GM19240 (cell line): Measurements from ENCODE around the gene DCLK1.
"Not testable (repeated sequence)": the region's sequence is repeated elsewhere in the genome, so short reads cannot be mapped to it uniquely, and the experiment has no call there.

Experiments used
- DNase-seq: peaks from one replicate; pipeline ENCODE4 v3.0.0; 2011; ENCODE audit warnings: low spot score; ENCODE audit not compliant: insufficient read length

Gene DCLK1

GRCh38 chr13:35984776-35985453, 146.3 kb downstream of the DCLK1 start:
- no peak for DNase-seq

- no peak for DNase-seq
These were observed 146.9 kb downstream of the DCLK1 start for GRCh38 chr13:35984287-35984686.

- DNase-seq: not testable (repeated sequence)
These were observed 147.5 kb downstream of the DCLK1 start for GRCh38 chr13:35983703-35984102.

DNA sequence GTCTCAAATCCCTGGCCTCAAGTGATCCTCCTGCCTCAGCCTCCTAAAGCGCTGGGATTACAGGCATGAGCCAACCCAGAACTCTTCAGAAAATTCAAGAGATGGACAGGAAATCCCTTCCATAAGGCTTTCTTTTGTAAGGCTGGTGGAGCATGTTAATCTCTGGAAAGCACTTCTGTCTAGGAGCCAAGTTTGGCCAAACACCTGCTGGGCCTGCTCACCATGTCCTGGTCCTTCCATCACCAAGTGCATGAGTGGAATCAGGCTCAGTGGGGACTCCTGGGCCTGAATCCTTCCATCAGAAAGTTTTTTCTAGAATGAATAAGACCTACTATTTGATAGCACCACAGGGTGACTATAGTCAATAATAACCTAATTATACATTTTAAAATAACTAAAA, 148.0 kb downstream of the DCLK1 start:
- DNase-seq: no peak

- DNase-seq: no peak
These were observed 151.7 kb downstream of the DCLK1 start for GRCh38 chr13:35979361-35979951.

DNA sequence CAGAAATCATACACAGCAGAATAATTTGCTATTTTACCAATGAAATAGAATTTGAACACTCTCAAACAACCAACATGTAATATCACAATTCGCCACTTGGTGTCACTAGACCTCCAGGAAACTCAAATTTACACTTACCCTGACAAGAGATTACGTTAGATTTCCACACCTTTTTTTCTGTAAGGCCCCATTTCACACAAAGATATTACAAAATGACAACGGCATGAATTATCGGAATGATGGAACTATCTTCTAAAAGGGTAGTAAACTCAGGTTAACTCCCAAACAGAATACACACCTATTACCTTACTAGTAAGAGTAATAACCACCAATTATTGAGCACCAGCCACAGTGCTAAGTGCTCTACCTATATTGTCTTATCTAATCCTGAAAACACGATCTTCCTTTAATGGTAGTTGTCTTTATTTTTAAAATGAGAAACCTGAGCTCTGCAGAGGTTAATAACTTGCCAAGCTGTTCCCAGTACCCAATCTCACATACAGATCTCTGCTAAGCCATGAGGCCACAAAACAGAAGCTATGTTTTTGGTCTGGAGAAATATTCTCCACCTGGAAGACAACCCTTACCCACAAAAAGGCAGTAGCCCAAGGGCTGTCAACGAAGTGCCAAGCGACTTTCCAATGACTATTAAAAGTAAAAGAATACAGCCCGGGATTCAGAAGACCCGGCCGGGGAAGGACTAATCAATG, 152.4 kb downstream of the DCLK1 start:
- DNase-seq: peak; percentile 4

DNA sequence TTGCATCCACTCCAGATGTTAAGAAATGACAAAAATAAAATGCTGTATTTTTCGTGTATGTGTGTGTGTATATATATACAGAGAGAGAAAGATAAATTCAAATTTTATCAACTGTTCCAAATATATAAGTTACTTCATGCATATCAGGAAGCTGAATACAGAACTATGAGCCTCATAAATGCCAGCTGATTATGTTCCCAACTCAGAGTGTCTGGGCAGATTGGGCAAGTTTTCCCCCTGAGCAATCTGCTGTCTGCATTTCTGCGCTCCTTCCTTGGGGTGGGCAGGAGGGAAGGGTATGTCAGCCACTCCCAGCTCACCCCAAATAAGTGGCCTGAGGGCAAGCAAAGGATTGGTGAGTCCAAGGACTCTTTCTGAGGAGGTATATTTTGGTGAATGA, 154.1 kb downstream of the DCLK1 start:
- no peak for DNase-seq

GRCh38 chr13:35976126-35976525, 155.1 kb downstream of the DCLK1 start:
- DNase-seq: no peak

- not testable (repeated sequence) for DNase-seq
These were observed 164.2 kb downstream of the DCLK1 start for GRCh38 chr13:35966951-35967350.

GRCh38 chr13:35966024-35966423, 165.2 kb downstream of the DCLK1 start:
- no peak for DNase-seq

GRCh38 chr13:35965226-35965927, 165.8 kb downstream of the DCLK1 start:
- no peak for DNase-seq

GRCh38 chr13:35964863-35965180, 166.4 kb downstream of the DCLK1 start:
- no peak for DNase-seq

DNA sequence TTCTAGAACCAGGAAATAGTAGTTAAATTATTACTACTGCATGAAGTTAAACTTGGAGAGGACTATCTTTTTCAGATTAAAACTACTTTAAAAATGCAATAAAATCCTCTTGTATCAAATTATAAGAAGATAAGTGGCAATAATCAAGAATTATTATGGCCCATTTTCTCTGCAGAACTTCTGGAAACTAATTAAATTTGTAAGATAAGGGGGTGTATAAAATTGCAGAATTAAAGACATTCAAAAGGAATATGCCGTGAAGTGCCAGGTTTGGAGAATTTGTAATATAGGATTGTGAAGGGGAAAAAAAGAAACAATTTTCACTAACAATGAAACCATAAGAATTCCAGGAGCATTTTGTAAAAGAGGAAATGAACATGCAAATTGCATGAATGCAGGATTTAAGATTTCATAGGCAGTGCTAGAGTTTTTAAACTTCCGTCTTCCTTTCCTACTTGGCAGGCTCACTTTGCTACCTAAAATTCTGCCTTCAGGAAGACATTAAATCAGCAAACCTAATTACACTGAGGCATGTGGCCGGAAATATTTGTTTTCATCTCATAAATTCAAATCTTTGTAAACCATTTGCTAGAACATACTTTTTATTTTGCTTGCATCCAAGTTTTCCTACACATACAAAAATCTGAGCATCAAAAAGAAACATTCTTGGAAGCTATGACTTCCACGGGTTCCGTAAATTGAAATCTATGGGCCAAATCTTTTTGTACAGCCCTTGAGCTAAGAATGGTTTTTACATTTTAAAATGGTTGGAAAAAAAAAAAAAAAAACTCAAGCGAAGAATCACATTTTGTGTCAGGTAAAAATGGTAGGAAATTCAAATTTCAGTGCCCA, 166.9 kb downstream of the DCLK1 start:
- no peak for DNase-seq

DNA sequence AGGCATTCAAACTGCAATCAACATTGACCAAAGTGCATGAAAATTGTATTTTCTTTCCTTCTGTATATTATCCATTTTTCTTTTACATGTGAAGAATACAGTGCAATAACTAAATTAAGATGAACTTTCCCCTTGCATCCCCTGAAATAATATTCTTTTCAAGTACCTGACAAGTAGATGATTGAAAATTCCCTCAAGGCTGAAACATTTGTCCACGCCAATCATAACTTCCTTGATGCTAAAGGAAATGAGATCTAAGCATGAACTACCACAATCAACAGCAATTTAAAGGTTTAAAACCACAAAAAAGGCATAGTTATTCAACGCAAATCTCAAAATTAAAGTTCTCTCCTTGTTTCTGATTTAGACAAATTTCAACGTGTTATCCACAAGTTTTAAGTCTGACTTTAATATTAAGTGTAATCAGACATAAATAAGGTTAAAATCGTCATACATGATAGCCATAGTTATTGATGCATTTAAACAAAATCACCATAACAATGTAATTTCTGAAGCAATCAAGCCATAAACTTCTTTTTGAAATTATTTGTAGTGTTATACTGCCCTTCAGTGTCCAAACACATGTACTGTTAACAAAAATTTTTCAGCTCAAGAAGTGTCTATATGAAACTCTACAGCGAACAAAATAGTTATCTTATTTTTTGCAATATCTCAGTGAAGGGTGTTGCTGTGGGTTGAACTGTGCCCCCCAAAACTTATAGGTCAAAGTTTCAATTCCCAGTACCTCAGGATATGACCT, 169.5 kb downstream of the DCLK1 start:
- no peak for DNase-seq

GRCh38 chr13:35961002-35961401, 170.2 kb downstream of the DCLK1 start:
- DNase-seq: no peak

DNA sequence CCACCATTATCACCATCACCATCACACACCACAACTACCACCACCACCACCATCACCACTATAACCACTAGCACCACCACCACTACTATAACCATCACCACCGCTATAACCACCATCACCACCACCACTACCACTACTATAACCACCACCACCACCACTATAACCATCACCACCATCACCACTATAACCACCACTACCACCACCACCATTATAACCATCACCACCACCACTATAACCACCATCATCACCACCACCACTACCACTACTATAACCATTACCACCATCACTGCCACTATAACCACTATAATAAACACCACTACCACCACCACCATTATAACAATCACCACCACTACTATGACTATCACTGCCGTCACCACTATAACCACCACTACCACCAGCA, 173.2 kb downstream of the DCLK1 start:
- DNase-seq: no peak

DNA sequence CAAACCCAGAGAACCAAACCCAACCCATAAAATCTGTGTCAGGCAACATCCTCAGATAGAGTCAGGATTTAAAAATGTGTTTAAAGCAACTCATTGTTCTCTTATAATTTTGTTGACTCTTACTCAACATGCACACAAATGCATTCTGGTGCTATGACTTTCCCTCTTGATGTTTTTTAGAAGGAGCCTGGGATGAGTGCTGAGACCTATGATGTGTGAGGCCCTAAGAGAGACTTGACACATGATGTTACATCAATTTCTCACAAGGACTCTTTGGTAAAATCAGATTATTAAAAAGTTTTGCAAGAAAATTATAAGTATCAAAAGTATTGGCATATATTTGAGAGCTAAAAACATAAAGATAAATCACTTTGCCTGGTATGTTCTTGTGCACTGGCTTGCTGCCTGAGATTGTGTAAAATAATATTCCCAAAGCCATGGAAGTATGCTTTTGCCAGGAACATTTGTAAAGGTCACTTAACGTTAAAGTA, 173.9 kb downstream of the DCLK1 start:
- no peak for DNase-seq

- no peak for DNase-seq
These were observed 175.1 kb downstream of the DCLK1 start for GRCh38 chr13:35956074-35956473.

GRCh38 chr13:35954207-35954560, 177.0 kb downstream of the DCLK1 start:
- DNase-seq: no peak

DNA sequence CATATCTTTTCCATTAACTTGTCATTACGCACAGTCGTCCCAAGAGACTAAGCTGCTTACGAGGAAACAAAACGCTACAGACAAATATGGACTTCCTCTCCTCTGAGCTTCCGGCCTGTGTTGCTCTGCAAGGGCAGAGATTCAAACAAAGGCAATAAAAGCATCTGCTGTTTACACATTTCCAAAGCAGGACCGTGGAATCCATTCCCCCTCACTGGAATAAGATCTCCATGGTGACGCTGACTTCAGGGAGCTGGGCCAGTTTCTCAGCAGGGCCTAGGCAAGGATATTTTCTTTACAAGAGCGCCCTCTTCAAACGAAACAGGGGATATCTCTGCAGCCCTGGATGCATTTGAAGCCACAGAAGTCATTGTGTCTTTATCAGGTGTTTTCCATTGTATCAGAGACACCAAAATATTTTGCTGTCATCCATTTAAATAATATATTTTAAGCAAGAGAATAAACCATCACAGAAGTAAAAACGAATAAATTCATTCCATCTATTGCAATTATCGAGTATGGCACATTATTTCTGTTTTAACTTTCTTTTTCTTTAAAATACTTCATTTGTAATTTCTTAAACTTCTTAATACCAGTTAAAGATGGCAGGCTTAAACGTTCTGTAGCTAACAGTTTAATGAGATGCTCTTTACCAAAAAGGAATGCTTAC, 177.5 kb downstream of the DCLK1 start:
- DNase-seq: no peak
